Keratinocyte (primary cell): ENCODE results near the gene TNFAIP8. TPM values are rescaled to one million over a fixed set of nuclear protein-coding genes. Genes with fewer than 3 reads are reported as not detected.

Source experiments
- DNase-seq: peaks from one replicate; pipeline ENCODE4 v3.0.0-alpha.2; 2011; ENCODE audit warnings: low read depth, missing footprints, low spot score
- FAIRE-seq: peaks from 2 replicates; lab custom pipeline; 2011; peaks lifted over from hg19 to GRCh38; lab: Jason Lieb, UNC
- H2AFZ ChIP-seq: 2 replicates; pipeline ENCODE4 v1.6.0; 2012; ENCODE audit warnings: low read length, control low read depth, inconsistent platforms; ENCODE audit not compliant: control insufficient read depth
- H3K27ac ChIP-seq: 2 replicates; pipeline ENCODE4 v1.5.1; 2011; ENCODE audit warnings: low read length; ENCODE audit not compliant: control insufficient read depth, insufficient read depth
- H3K27me3 ChIP-seq: 3 replicates; pipeline ENCODE4 v1.6.0; 2011; ENCODE audit warnings: low read length; ENCODE audit not compliant: control insufficient read depth, insufficient read depth; ENCODE audit errors: extremely low read depth
- H3K36me3 ChIP-seq, 2 experiments: 2 replicates in 1 of 2; 3 replicates in 1 of 2; pipeline ENCODE4 v1.5.1; 2011; ENCODE audit warnings: low read length in 2 of 2, mild to moderate bottlenecking in 1 of 2; ENCODE audit not compliant: control insufficient read depth in 2 of 2, insufficient read depth in 2 of 2; ENCODE audit errors: extremely low read depth in 1 of 2
- H3K4me1 ChIP-seq: 3 replicates; pipeline ENCODE4 v1.5.1; 2011; ENCODE audit warnings: low read length; ENCODE audit not compliant: control insufficient read depth, insufficient read depth; ENCODE audit errors: extremely low read depth
- H3K4me2 ChIP-seq: 3 replicates; pipeline ENCODE4 v1.6.0; 2011; ENCODE audit warnings: low read depth, low read length; ENCODE audit not compliant: control insufficient read depth, insufficient read depth; ENCODE audit errors: extremely low read depth
- H3K4me3 ChIP-seq, 3 experiments: fragments of 200-600 bp in 1 of 3; sonication (generic) in 1 of 3; 2 replicates in 2 of 3; 3 replicates in 1 of 3; pipeline ENCODE4 v1.5.1; 2011 to 2016; ENCODE audit warnings: low read length in 3 of 3, mild to moderate bottlenecking in 3 of 3, control low read depth in 2 of 3, inconsistent platforms in 1 of 3, low read depth in 1 of 3, mixed read lengths in 1 of 3, mixed run types in 1 of 3, moderate library complexity in 1 of 3; ENCODE audit not compliant: control insufficient read depth in 2 of 3, insufficient read depth in 2 of 3; ENCODE audit errors: extremely low read depth in 1 of 3
- H3K79me2 ChIP-seq: 2 replicates; pipeline ENCODE4 v1.6.0; 2012; ENCODE audit warnings: low read length; ENCODE audit not compliant: control insufficient read depth, insufficient read depth
- H3K9ac ChIP-seq: 3 replicates; pipeline ENCODE4 v1.6.0; 2011; ENCODE audit warnings: low read length; ENCODE audit not compliant: control insufficient read depth, insufficient read depth; ENCODE audit errors: extremely low read depth
- H3K9me1 ChIP-seq: 3 replicates; pipeline ENCODE4 v1.6.0; 2011; ENCODE audit warnings: low read length; ENCODE audit not compliant: control insufficient read depth, insufficient read depth; ENCODE audit errors: extremely low read depth
- H3K9me3 ChIP-seq: 2 replicates; pipeline ENCODE4 v1.5.1; 2012; ENCODE audit warnings: low read depth, low read length; ENCODE audit not compliant: control insufficient read depth
- H4K20me1 ChIP-seq: 3 replicates; pipeline ENCODE4 v1.6.0; 2011; ENCODE audit warnings: low read length; ENCODE audit not compliant: control insufficient read depth, insufficient read depth; ENCODE audit errors: extremely low read depth
- EZH2 ChIP-seq: IDR thresholded peaks from one replicate; pipeline ENCODE4 v1.6.1; 2012; ENCODE audit warnings: inconsistent platforms, mild to moderate bottlenecking, low read length, moderate library complexity
- dilution Hi-C: fragments of 300-500 bp; cut with MboI; formaldehyde crosslinking; loops from one replicate; pipeline ENCODE4 v1.7.0; 2020; ENCODE audit warnings: low sequenced_read_pairs; ENCODE audit not compliant: extremely low pct_ligation_motif_present
- polyA plus RNA-seq, 5 experiments: library from polyadenylated mRNA; depleted of rRNA in 3 of 5; stranded (reverse) in 3 of 5; stranded (forward) in 1 of 5; unstranded in 1 of 5; fragments of >200 nt; gene quantifications; 1 replicate in 1 of 5; 2 replicates in 3 of 5; 3 replicates in 1 of 5; pipeline versions ENCODE4 v1.2.1 to v1.2.3, GENCODE V29; 2011 to 2012; ENCODE audit warnings: missing spikeins in 2 of 5, low read depth in 1 of 5, low replicate concordance in 1 of 5
- TF ChIP-seq, protein P1 (sequence below), 3 experiments: IDR thresholded peaks in 1 of 3; conservative IDR thresholded peaks in 1 of 3; optimal IDR thresholded peaks in 1 of 3; 2 replicates in 2 of 3; 3 replicates in 1 of 3; pipeline versions ENCODE3 to v1.5.1; 2011; ENCODE audit warnings: low read length in 3 of 3, mild to moderate bottlenecking in 3 of 3, moderate library complexity in 2 of 3, control low read depth in 1 of 3, inconsistent platforms in 1 of 3; ENCODE audit not compliant: insufficient read depth in 2 of 3; ENCODE audit errors: extremely low read depth in 1 of 3

TNFAIP8 gene
- polyA plus RNA-seq, 1 donor (not counting 4 experiments of a cell fraction or from before 2014, with no cell fraction given) = 20.8 TPM

DNA sequence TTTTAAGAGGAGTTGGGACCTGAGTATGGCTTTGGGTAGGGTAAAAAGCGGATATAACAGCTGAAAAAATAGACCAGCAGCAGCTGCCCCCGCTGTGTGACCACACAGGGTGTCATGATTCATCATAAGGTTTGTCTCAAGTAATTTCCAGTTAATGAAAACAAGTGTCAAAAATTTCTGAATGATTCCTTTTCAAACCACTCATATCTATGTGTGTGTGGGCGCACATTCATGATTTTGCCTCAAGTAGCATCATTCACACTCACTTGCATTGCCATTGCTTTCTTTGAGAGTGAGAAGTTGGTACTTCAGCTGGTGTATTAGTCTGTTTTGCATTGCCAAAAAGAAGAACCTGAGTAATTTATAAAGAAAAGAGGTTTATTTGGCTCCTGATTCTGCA, 12.1 kb upstream of the TNFAIP8 start:
- no peak overlapping the region for H3K9ac ChIP-seq
- no peak for FAIRE-seq
- no peaks in the 10 kb centered on the region for H3K9me1 ChIP-seq
- H3K27ac ChIP-seq = no peak overlapping the region
- no peaks in the 10 kb centered on the region for H3K9me3 ChIP-seq
- TF ChIP-seq, protein P1, sequence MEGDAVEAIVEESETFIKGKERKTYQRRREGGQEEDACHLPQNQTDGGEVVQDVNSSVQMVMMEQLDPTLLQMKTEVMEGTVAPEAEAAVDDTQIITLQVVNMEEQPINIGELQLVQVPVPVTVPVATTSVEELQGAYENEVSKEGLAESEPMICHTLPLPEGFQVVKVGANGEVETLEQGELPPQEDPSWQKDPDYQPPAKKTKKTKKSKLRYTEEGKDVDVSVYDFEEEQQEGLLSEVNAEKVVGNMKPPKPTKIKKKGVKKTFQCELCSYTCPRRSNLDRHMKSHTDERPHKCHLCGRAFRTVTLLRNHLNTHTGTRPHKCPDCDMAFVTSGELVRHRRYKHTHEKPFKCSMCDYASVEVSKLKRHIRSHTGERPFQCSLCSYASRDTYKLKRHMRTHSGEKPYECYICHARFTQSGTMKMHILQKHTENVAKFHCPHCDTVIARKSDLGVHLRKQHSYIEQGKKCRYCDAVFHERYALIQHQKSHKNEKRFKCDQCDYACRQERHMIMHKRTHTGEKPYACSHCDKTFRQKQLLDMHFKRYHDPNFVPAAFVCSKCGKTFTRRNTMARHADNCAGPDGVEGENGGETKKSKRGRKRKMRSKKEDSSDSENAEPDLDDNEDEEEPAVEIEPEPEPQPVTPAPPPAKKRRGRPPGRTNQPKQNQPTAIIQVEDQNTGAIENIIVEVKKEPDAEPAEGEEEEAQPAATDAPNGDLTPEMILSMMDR (optimal IDR thresholded peaks at IDR 0.05 in 1 of 3, IDR thresholded peaks at IDR 0.05 in 1 of 3, conservative IDR thresholded peaks at IDR 0.05 in 1 of 3; ENCODE audit: extremely low read depth in 1 of 3, insufficient read depth in 2 of 3, low read length in 3 of 3) = no peak
- no peak for TF ChIP-seq EZH2
- dilution Hi-C loops = no loop called here
- H3K4me1 ChIP-seq = no peaks in the 10 kb centered on the region
- H3K27me3 ChIP-seq = no peaks in the 10 kb centered on the region
- H3K79me2 ChIP-seq = peaks cover 2% of the 10 kb centered on the region
- no peak for DNase-seq
- peaks cover 0 to 1% of the 10 kb centered on the region in 2 experiments for H3K36me3 ChIP-seq
- no peak overlapping the region for H3K4me2 ChIP-seq
- H2AFZ ChIP-seq = no peak overlapping the region
- no peak overlapping the region for H3K4me3 ChIP-seq
- no peaks in the 10 kb centered on the region for H4K20me1 ChIP-seq

DNA sequence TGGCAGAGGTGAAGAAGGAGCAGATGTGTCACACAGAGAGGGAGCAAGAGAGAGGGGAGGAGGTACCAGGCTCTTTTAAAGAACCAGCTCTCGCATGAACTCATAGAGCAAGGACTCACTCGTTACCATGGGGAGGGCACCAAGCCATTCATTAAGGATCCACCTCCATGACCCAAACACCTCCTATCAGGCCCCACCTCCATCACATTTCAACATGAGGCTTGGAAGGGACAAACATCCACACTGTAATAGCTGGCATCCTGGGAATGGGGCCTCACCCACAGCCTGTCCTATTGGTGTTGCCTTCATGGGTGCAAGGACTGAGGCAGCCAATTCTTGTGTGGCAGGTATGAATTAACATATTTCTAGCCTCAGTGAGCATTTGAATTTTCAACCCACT, 11.6 kb upstream of the TNFAIP8 start:
- Histone ChIP-seq H2AFZ (no peak overlapping the region), H4K20me1 (no peaks in the 10 kb centered on the region), H3K27ac (no peak overlapping the region), H3K27me3 (no peaks in the 10 kb centered on the region), H3K9me3 (no peaks in the 10 kb centered on the region), H3K36me3 (peaks cover 0 to 1% of the 10 kb centered on the region in 2 experiments), H3K9me1 (no peaks in the 10 kb centered on the region), H3K4me1 (no peaks in the 10 kb centered on the region), H3K9ac (no peak overlapping the region), H3K4me3 (no peak overlapping the region), H3K4me2 (no peak overlapping the region), H3K79me2 (no peaks in the 10 kb centered on the region)
- dilution Hi-C loops = no loop called here
- FAIRE-seq (no peak), DNase-seq (no peak)
- no peak for TF ChIP-seq EZH2
- TF ChIP-seq, protein P1 (optimal IDR thresholded peaks at IDR 0.05 in 1 of 3, IDR thresholded peaks at IDR 0.05 in 1 of 3, conservative IDR thresholded peaks at IDR 0.05 in 1 of 3; ENCODE audit: extremely low read depth in 1 of 3, insufficient read depth in 2 of 3, low read length in 3 of 3) = no peak
